Fibroblast of the aortic adventitia (primary cell): Measurements from ENCODE around the gene PALB2. TPM values are rescaled to one million over a fixed set of nuclear protein-coding genes. Genes with fewer than 3 reads are reported as not detected.
"Not testable (repeated sequence)": the region's sequence is repeated elsewhere in the genome, so short reads cannot be mapped to it uniquely, and the experiment has no call there.

Experiments used
- DNase-seq: peaks from one replicate; pipeline ENCODE4 v3.0.0-alpha.2; 2010; ENCODE audit warnings: low read depth
- H3K4me3 ChIP-seq: 2 replicates; pipeline ENCODE4 v1.5.1; 2011; ENCODE audit warnings: low read depth, mild to moderate bottlenecking, control low read depth, low read length, moderate library complexity
- CTCF ChIP-seq: IDR thresholded peaks from 2 replicates; pipeline ENCODE4 v1.5.1; 2011; ENCODE audit warnings: mild to moderate bottlenecking, low read length, control low read depth, inconsistent platforms; ENCODE audit not compliant: insufficient read depth
- total RNA-seq: library from RNA; depleted of rRNA; stranded (reverse); fragments of >200 nt; gene quantifications from 2 replicates; pipeline ENCODE4 v1.2.3, GENCODE V29; 2012; ENCODE audit warnings: low replicate concordance

The PALB2 gene
- total RNA-seq, 1 donor: 19.4 TPM

GRCh38 chr16:23615805-23616204, 25.3 kb downstream of the PALB2 start:
- DNase-seq: no peak
- TF ChIP-seq CTCF: no peak
- no peak overlapping the region for H3K4me3 ChIP-seq

GRCh38 chr16:23611936-23612335, 29.2 kb downstream of the PALB2 start:
- TF ChIP-seq CTCF: no peak
- no peak overlapping the region for H3K4me3 ChIP-seq
- no peak for DNase-seq

- DNase-seq, H3K4me3 ChIP-seq: not testable (repeated sequence)
Observed at GRCh38 chr16:23610905-23611304, 30.2 kb downstream of the PALB2 start.

GRCh38 chr16:23609929-23610328, 31.2 kb downstream of the PALB2 start:
- H3K4me3 ChIP-seq: no peak overlapping the region
- DNase-seq: no peak
- TF ChIP-seq CTCF: no peak

GRCh38 chr16:23608194-23608593, 32.9 kb downstream of the PALB2 start:
- H3K4me3 ChIP-seq: no peak overlapping the region
- no peak for TF ChIP-seq CTCF
- DNase-seq: peak; percentile 68

- no peak overlapping the region for H3K4me3 ChIP-seq
- DNase-seq: peak; percentile 7
- no peak for TF ChIP-seq CTCF
Observed at GRCh38 chr16:23607726-23608125, 33.4 kb downstream of the PALB2 start.

GRCh38 chr16:23597003-23597756, 43.9 kb downstream of the PALB2 start:
- no peak for TF ChIP-seq CTCF
- no peak overlapping the region for H3K4me3 ChIP-seq
- no peak for DNase-seq
